Measurements from ENCODE around the gene MUC6. TPM values are rescaled to one million over a fixed set of nuclear protein-coding genes. Genes with fewer than 3 reads are reported as not detected.

MUC6 gene
- polyA plus RNA-seq, 4 donors: 0.66 to 38.7 (median 16.8) TPM

DNA sequence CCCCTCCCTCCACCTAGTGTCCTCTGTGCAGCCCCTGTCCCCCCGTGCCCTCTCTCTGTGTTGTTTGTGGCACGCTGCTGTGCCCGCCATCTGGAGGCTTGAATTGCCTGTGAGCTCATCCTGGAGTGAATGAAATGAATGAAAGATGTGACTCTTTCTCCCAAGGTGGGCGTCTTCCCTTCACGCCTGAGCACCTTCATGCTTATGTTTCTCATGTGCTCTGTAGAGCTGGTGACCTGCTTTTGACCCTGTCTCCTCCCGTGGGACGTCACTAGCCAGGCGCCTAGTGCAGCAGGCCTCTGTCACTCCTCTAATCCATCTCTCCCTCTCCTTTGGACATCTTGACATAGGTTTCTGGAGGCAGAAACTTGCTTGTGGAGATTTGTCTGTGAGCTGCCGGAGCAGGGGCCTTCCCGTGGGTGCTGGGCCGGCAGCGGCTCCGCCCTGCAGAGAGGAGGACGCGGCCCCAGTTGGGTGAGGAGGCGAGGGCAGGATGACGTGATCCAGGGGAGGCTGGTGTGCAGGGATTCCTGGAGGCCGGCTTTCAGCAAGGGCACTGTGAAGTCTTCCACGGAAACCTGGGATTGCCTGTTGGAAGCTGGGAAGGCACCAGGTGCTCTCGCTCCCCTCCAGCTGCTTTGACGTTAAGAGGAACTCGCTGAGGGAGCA is 40.6 kb downstream of the MUC6 start:
- DNase-seq (ENCODE audit: low read depth in 4 of 4, low spot score in 3 of 4): peak in 3 of 4 donors; percentile 56 to 75 (median 67)

DNA sequence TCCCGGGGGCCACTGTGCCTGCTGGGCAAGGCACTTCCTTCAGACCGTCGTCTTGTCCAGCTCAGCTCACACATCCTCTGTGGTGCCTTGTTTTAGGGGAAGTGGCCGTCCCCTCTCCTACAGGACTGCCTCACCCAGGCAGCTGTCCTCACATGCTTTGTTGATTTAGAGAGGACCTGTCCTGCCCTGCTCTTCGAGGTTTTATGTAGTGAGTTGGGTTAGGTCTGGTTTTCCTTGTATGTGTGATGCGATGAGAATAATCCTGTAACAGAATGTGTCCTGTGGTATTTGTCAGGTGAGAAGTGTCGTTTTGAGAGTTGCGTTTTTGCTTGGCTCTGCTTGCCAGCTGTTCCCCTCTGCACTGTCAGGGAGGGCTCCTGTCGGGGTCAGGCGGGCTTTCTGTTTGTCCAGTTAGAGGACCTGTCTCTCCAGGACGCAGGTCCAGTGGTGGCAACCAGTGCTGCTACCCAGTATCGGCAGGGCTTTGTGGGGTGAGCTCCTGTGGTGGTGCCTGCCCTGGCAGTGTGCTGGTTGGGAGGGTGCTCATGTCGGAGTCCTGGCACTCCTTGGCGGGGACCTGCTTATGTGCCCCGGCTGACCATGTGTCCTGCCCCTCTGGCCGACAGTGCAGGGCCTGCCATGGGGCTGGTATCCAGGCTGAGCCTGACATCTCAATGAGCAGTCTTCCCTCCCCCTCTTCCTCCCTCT is 41.3 kb downstream of the MUC6 start:
- no peak for DNase-seq (ENCODE audit: low read depth in 4 of 4, low spot score in 3 of 4)

DNA sequence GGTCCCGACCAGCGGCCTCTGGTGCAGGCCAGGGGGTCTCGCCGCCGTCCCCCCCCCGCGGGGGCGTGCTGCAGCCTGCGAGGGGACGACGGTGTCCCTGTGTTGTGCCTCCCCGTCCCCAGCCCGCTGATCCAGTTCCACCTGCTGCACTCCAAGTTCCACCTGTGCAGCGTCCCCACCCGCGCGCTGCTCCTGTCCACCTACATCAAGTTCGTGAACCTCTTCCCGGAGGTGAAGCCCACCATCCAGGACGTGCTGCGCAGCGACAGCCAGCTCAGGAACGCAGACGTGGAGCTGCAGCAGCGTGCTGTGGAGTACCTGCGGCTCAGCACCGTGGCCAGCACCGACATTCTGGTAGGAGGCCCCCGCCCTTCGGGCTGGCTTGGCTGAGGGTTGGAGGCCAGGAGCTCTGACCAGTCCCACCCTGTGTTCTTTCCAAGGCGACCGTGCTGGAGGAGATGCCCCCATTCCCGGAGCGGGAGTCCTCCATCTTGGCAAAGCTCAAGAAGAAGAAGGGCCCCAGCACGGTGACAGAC is 42.8 kb downstream of the MUC6 start:
- DNase-seq (ENCODE audit: low read depth in 4 of 4, low spot score in 3 of 4): no peak

DNA sequence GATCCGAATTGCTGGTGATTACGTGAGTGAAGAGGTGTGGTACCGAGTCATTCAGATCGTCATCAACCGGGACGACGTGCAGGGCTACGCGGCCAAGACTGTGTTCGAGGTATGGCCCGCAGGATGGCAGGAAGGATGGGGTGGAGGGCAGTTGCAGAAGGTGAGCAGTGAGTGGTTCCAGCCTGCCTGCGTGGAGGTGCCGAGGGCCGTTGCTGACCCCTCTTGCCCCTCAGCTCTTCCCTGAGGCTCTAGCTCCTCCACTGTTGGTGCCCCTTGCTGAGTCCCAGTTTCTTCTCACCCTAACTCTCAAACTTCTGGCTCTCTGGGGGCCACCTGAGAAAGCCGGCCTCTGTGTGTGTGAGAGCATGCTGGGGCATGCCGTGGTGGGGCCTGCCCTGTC is 43.9 kb downstream of the MUC6 start:
- no peak for DNase-seq (ENCODE audit: low read depth in 4 of 4, low spot score in 3 of 4)

DNA sequence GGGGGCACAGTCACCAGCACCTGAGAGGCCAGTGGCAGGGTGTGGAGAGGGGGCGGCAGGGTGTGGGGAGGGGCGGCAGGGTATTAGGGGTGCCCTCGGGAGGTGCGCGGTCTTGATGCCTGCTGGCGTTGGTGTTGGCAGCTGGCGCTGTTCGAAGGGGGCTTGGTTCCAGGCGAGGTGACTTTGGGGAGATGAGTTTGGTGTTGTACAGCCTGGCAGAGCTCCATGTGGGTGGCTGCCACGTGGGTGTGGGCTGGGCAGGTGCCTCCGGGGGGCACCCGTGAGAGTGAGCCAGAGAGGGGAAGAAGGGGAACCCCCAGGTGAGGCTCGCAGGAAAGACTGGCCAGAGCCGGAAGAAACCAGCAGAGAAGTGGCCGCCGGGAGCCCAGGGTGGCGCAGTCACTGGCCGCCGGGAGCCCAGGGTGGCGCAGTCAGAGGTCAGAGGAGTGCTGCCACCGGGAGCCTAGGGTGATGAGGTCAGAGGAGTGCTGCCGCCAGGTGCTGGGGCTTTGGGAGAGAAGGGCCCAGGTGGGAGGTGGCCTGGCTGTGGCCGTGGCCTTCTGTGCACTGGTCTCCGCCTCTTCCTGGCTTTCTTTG is 44.7 kb downstream of the MUC6 start:
- DNase-seq (ENCODE audit: low read depth in 4 of 4, low spot score in 3 of 4): no peak

DNA sequence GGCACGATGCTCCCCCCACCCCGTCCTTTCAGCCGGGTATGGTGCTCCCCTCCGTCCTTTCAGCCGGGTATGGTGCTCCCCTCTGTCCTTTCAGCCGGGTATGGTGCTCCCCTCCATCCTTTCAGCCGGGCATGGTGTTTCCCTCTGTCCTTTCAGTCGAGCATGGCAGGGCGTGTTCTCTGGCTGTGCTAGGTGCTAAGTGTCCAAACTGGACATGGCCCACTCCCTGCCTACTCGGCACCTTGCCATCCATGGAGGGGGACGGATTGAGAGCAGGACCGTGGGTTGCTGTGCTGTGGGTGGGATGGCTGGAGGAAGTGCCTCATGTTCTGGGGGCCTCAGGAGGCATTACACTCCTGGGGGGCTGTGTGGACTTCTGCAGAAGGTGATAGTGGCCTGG is 45.5 kb downstream of the MUC6 start:
- no peak for DNase-seq (ENCODE audit: low read depth in 4 of 4, low spot score in 3 of 4)

DNA sequence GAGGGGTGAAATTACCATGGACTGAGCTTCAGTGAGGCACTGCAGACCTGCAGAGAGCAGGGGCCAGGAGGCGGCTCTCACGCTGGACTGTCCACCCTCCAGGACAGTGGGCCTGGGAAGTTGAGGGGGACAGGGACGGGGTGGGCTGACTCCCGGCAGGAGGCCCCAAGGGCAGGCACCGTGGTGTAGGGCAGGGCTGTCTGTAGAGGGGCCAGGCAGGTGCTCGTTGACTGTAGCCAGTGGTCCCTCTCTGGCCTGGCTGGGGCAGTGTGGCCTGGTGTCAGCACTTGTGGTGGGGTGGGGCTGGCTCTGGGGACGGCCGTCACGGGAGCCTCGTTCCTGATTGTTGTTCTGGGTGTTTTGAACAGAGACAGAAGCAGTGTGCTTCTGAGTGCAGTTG is 46.4 kb downstream of the MUC6 start:
- DNase-seq (ENCODE audit: low read depth in 4 of 4, low spot score in 3 of 4): no peak

DNA sequence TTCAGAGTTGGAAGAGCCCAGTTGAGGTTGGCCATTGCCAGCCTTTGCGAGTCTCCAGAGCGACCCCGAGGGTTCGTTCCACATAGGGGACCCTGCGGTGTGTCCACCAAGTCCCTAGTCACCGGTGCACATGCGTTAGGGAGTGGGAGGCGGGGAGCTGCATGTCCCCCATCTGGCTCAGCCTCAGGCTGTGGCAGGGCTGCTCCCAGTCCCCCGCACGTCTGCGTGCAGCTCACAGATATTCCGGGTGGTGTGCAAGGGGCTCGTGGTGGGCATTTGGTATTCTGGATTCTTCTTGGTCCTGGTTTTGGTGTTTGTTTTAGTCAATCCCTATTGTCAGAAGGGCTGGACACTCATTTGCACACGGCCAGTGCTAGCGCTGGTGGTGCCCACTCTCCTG is 48.8 kb downstream of the MUC6 start:
- no peak for DNase-seq (ENCODE audit: low read depth in 4 of 4, low spot score in 3 of 4)

DNA sequence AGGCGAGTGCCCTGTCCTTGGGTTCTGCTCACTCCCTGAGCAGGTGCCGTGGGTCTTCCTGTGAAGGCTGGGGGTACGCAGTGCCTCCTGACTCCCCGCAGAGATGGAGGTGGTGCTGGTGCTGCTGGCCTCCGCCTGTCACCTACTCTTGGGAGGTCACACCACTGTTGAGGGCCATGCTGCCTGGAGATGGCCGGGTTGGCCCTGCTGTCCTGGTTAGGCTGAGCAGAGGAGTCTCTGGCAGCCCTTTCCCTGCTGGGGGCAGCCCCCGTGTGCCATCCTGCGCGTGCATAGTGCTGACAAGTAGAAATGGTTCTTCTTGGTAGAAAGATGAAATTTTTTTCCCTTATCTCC is 49.6 kb downstream of the MUC6 start:
- DNase-seq (ENCODE audit: low read depth in 4 of 4, low spot score in 3 of 4): no peak

DNA sequence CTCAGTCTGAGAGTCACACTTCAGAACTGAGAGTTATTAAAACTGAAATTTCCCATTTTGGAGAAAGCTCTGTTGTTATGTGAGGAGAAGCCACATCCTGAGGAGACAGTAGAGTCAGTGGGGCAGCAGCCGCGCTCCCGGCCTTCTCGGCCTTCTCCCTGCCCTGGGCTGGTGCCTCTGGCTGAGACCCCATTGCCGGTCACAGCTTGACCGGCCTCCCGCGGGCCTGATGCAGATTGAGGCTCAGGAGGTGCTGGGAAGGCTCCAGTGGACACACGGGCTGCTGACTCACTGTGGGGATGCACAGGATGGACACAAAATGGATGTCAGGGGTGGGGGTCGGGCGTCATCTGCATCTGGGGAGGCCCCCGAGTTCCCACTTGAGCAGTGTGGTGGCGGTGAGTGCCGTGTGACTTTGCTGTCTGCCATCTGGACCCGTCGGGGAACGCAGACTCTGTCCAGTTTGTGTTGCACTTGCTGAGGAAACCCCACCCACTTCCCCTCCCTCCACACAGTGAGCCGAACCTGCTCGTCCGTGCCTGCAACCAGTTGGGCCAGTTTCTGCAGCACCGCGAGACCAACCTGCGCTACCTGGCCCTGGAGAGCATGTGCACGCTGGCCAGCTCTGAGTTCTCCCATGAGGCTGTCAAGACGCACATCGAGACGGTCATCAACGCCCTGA is 50.1 kb downstream of the MUC6 start:
- DNase-seq (ENCODE audit: low read depth in 4 of 4, low spot score in 3 of 4): no peak

DNA sequence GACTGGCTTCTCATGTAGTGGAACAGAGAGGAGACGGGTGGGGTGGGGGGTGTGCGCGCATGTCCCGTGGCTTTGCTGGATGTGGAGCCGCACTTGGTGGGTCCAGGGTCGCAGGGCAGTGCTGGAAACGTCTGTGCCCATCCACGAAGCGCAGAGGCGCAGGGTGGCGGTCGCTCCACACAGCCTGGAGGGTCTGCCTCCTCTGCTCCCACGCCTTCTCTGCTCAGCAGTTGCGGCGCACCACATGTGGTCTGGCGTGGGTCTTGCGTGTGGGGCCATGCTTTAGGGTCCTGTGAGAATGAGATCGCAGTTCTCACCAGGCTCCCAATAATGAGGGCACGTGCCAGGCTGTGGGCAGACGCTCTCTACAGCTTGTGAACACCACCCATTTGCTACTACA is 50.7 kb downstream of the MUC6 start:
- no peak for DNase-seq (ENCODE audit: low read depth in 4 of 4, low spot score in 3 of 4)

DNA sequence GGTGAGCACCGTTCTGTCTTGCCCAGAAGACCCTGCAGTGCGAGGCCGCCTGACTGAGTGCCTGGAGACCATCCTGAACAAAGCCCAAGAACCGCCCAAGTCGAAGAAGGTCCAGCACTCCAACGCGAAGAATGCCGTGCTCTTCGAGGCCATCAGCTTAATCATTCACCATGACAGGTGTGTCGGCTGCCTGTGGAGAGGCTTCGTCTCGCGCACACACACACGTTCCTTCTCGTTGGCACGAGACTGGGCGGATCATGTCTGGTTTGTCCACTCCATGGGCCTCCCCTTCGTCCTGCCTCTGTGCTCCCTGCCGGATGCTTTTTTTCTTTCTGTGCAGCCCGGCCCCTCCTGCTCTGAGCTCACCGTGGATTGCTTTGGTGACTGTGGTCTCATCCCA is 51.1 kb downstream of the MUC6 start:
- no peak for DNase-seq (ENCODE audit: low read depth in 4 of 4, low spot score in 3 of 4)

DNA sequence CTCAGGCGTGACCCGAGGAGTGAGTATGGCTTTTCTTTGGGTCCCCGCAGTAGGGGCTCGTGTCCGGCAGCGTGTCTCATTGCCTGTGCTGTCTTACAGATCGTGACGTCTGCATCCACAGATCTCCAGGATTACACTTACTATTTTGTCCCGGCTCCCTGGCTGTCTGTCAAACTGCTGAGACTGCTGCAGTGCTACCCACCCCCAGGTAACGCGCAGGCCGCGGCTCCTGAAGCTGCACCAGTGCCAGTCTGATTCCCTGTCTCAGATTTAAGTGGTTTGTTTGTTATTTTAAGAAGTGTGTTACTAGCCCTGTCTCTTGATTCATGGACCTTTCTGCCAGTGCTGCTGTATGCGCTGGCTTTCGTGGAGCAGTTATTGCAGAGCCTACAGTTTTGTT is 52.0 kb downstream of the MUC6 start:
- DNase-seq (ENCODE audit: low read depth in 4 of 4, low spot score in 3 of 4): no peak

DNA sequence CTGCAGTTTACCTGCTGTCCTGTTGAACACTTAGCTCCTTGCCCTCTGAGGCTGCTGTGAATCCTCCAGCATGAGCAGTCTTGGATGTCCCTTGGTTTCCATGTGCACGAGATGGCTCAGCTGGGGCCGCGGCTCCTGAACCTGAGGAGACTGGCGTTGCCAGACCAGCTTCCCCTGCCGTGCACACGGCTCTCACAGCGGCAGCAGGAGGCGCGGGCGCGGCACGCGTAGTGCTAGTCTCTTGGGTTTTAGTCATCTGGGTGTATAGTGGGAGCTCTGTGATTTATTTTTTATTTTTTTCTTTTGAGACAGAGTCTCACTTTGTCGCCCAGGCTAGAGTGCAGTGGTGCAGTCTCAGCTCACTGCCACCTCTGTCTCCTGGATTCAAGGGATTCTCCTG is 54.8 kb downstream of the MUC6 start:
- no peak for DNase-seq (ENCODE audit: low read depth in 4 of 4, low spot score in 3 of 4)

DNA sequence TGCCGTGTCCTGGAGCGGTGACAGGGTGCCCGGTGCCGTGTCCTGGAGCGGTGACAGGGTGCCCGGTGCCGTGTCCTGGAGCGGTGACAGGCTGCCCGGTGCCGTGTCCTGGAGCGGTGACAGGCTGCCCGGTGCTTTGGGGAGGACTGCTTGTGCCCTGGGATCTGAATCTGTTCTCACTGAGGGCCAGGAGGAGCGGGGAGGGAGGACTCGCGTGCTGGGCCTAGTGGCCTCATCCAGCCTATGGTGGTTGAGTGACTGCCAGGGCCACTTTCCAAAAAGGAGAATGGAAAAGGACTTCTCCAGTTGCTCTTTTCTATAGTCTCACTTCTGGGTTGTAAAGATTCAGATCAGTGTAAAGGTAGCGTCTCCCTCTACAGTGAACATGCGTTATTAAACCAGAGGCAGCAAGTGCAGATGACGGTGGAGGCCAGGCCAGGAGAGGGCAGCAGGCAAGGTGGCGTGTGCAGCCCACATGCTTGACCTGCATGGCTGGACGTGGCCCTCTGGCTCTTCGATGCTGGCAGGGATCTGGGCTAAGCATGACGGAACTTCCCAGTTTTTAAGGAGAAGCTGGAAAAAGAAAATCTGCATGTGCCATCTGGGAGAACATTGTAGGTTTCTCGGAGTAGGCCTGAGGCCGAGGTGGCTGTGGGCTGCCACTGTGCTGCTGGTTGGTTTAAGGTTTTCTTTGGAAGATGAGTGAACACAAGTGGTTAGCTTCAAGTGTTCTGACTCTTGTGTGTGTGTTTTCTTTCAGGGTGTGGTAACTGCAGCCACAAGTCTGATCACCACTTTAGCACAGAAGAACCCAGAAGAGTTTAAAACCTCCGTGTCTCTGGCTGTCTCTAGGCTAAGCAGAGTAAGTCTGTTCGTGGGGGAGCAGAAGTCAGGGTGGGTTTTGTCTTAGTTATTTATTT is 55.8 kb downstream of the MUC6 start:
- DNase-seq (ENCODE audit: low read depth in 4 of 4, low spot score in 3 of 4): no peak

DNA sequence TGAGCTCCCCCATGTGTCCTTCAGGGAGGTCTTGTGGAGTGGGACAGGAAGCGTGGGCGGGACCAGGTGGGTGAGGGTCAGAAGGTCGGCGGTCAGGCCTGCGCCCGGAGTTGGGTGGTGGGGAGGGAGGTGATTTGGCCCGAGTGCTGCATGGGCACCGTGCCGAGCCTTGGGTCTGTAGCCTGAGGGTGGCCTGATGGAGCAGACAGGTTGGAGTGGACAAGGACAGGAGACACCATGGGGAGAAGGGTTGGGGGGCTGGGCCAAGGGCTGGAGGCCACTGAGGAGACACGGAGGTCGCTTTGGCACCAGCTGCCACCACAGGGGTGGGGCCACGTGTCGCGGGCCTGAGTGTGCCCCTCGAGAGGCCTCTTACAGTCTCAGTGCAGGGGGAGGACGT is 57.7 kb downstream of the MUC6 start:
- DNase-seq (ENCODE audit: low read depth in 4 of 4, low spot score in 3 of 4): no peak

DNA sequence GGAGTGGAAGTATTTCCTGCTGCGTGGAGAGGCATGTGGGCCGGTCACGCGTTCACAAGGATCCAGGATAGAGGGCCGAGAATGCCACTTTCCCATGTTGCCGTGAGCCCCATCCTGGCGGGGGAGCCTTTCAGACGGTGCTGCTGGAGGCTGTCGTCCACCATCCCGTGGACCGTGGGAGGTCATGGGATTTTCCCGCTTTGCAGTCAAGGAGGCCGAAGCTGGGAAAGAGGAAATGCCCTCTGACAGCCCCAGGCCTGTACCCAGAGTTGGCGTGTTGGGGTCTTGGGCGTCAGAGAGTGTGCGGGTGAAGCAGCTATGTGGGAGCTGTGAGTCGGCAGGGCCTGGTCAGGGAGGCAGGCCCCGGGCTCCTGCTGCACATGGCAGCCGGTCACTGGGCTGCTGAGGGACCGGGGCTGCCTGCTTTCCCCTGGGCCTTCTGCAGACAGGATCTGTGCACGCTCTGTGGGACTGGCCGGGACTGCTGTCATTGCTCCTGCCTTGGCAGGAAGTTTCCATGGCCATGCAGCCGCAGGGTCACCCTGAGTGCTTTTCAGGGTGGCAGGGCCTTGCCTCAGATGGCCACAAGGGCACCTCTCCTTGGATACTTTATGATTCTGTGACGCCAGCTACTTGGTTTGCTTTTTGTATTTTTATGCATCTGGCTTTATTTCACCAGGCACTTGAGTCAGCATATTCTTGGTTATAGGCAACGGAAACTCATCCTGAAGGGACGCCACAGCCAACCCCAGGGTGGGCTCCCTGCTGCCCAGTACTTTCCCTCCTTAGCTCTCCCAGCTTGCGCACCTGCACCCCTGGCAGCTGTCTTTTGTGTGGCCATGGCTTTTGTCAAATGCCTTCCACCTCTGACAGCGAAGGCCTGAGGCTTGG is 58.4 kb downstream of the MUC6 start:
- no peak for DNase-seq (ENCODE audit: low read depth in 4 of 4, low spot score in 3 of 4)

DNA sequence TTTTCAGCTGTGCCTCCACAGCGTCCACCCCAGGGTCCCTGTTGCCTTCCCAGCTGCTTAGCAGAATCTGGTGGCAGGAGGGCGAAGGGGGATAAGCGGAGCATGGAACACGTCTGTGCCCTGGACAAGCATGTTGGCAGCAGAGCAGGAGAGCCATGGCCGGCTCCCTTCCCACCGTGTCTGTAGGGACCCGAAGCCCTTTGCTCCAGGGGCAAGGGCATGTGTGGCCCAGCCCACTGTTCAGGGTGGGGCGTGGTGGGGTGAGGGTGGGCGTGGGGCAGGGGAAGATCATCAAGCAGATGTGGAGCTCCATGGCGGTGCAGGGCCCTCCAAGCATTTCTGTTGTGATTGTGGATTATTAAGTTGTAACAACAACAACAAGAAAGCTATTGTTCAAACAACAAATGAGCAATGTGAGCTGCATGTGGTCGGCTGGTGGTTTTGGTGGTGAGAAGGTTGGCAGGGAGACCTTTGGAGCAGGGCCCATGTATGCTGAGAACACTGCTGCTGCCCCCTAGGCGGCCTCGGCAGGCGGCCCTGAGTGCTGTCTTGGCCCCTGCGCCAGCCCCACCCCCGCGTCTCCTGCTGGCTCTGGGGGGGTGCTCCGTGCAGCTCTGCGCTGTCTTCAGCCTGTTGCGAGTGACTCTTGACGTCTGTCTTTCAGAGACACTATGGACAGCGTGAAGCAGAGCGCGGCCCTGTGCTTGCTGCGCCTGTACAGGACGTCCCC is 59.9 kb downstream of the MUC6 start:
- DNase-seq (ENCODE audit: low read depth in 4 of 4, low spot score in 3 of 4): no peak

DNA sequence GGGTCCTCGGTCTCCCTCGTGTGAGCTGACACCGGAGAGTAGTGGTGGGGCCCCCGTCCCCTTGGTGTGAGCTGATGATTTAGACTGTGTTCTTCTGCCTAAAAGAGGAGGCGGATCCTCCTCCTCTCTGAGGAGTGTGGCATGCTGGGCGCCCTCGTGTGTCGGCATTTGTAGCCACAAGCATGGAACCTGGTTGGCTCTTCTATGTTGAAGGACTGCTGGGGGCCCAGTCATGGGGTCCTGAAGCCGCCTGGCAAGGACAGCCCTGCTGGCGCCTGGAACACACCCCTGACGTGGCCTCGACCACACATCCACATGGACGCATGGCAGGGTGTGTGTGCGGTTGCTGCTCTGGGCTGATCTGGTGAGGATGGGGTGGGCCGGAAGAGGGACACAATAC is 60.7 kb downstream of the MUC6 start:
- no peak for DNase-seq (ENCODE audit: low read depth in 4 of 4, low spot score in 3 of 4)
